GM10266 (cell line): ENCODE results near the gene PCDHA4.
"Not testable (repeated sequence)": the region's sequence is repeated elsewhere in the genome, so short reads cannot be mapped to it uniquely, and the experiment has no call there.

Experiments
- DNase-seq: peaks from one replicate; pipeline ENCODE4 v3.0.0; 2012; ENCODE audit errors: extremely low spot score
- CTCF ChIP-seq: IDR thresholded peaks from 2 replicates; pipeline ENCODE4 v1.5.1; 2012; ENCODE audit warnings: mild to moderate bottlenecking, low read depth; ENCODE audit not compliant: control insufficient read depth, insufficient read depth; ENCODE audit errors: missing control alignments

PCDHA4 gene

GRCh38 chr5:140791089-140791488 lies 15.8 kb upstream of the PCDHA4 start:
- no peak for DNase-seq

GRCh38 chr5:140794595-140795258 lies 12.1 kb upstream of the PCDHA4 start, which contains the start of gene PCDHA2:
Gene PCDHA2, plus strand, starts transcription at chr5:140794852.
- DNase-seq, result no peak
- TF ChIP-seq CTCF, result peak; percentile 14

More at GRCh38 chr5:140791089-140791488, 15.8 kb upstream of the PCDHA4 start:
- no peak for TF ChIP-seq CTCF

- peak; percentile 9 for TF ChIP-seq CTCF
Measured at GRCh38 chr5:140795259-140795641, 11.6 kb upstream of the PCDHA4 start.

GRCh38 chr5:140796072-140796717 lies 10.7 kb upstream of the PCDHA4 start:
- not testable (repeated sequence) for DNase-seq

More at GRCh38 chr5:140795259-140795641, 11.6 kb upstream of the PCDHA4 start:
- peak; percentile 48 for DNase-seq

GRCh38 chr5:140796718-140797095 lies 10.2 kb upstream of the PCDHA4 start:
- no peak for TF ChIP-seq CTCF
- DNase-seq, result no peak

GRCh38 chr5:140800816-140801493 lies 5.9 kb upstream of the PCDHA4 start, which contains the start of gene PCDHA3:
Gene PCDHA3, plus strand, starts transcription at chr5:140801057.
- DNase-seq, result no peak
- TF ChIP-seq CTCF, result no peak

- TF ChIP-seq CTCF, result no peak
- DNase-seq, result no peak
Measured at GRCh38 chr5:140801494-140801841, 5.4 kb upstream of the PCDHA4 start.

GRCh38 chr5:140802381-140802780 lies 4.5 kb upstream of the PCDHA4 start:
- DNase-seq, result not testable (repeated sequence)
